ENCODE results near the gene MEF2B.
A peak's percentile ranks its signal among the peaks of the same experiment; 100 is the strongest.

Gene MEF2B

DNA sequence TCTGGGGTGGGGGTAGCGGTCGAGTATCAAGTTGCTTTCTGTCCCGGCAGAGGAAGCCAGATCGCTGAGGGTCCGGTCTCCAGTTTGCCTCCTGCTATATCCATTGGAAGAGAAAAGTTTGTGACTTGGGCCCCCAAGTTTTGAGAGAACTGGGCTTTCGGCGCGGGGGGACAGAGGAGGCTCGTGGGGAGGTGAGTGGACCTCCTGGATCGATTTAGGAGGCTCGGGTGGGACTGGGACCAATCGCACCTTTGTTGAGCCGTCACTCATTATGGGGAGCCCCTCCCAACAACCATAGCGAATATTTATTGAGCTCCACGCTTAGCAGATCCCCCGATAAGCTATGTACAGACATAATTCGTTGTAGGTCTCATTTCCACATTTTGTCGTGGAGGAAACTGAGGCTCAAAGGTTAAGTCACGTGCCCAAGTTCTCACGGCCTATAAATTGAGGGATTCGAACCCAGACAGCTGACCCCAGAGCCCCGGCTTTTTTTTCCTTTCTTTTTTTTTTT is 22.9 kb upstream of the MEF2B start:
- TF ChIP-seq, protein P1, sequence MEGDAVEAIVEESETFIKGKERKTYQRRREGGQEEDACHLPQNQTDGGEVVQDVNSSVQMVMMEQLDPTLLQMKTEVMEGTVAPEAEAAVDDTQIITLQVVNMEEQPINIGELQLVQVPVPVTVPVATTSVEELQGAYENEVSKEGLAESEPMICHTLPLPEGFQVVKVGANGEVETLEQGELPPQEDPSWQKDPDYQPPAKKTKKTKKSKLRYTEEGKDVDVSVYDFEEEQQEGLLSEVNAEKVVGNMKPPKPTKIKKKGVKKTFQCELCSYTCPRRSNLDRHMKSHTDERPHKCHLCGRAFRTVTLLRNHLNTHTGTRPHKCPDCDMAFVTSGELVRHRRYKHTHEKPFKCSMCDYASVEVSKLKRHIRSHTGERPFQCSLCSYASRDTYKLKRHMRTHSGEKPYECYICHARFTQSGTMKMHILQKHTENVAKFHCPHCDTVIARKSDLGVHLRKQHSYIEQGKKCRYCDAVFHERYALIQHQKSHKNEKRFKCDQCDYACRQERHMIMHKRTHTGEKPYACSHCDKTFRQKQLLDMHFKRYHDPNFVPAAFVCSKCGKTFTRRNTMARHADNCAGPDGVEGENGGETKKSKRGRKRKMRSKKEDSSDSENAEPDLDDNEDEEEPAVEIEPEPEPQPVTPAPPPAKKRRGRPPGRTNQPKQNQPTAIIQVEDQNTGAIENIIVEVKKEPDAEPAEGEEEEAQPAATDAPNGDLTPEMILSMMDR (IDR thresholded peaks at IDR 0.05; ENCODE audit: low read depth, low read length, missing control alignments), result no peak
- DNase-seq (ENCODE audit: low read depth), result no peak
- H3K4me3 ChIP-seq (ENCODE audit: low read depth, low read length), result peak overlapping the region; percentile 95

DNA sequence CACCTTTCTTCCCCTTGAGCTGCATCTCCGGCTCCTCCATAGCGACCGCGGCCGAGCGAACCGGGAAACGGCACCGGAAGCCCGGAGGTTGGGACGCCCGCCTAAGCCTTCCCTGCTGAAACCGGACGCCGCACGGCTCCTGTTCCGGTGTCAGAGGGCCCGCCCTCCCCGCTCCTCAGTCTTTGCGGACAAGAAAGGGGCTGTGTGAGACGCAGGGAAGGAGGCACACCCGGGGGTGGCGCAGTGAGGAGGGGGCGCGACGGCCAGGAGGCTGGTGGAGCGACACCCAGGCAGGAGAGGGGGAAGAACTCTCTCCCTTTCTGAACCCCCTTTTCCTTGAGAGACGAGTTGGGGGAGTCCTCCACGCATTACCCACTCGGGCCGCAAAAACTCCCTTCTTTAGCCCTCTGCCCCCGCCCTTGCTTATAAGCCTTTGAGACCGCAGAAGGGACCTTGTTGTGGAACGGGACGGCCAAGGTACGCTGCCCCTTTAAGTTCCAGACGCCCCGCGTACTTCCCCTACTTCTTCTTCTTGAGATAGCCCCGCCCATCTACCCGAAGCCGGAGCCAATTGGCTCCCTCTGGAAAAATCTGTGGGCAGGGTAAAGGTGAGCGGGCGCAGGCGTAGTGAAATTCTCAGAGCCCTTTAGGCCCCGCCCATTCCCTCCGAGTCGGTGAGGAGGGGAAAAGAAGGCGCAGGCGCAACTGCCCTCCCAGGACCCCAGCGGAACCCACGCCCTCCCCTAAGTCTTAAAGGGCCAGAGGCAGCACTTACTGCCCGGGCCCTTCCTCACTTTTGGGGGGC is 22.2 kb upstream of the MEF2B start, which contains the start of the genes BORCS8 and RFXANK:
Gene BORCS8, minus strand, starts transcription at position 75 of the 805 bp plus-strand sequence. Its CDS starts 35 bp downstream, at position 40.
Gene RFXANK, plus strand, starts transcription at position 181 of the 805 bp plus-strand sequence. CDS start 1,689 bp downstream, outside the sequence.
- H3K4me3 ChIP-seq (ENCODE audit: low read depth, low read length), result peak within 1 kb of the TSS; percentile 99
- DNase-seq (ENCODE audit: low read depth), result peak; percentile 97
- TF ChIP-seq, protein P1 (IDR thresholded peaks at IDR 0.05; ENCODE audit: low read depth, low read length, missing control alignments), result no peak

DNA sequence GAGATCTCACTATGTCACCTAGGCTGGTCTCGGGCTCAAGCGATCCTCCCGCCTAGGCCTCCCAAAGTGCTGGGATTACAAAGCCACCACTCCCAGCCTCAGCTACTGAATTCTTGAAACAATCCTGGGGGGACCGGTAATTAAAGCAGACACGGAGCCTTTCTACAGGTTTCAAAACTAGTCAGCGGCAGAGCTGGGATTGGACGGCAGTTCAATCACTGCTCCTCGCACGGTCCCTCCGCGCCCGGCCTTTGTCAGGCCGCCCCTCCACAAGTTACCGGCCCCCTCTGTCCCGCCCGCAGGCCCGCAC is 21.7 kb upstream of the MEF2B start:
- TF ChIP-seq, protein P1 (IDR thresholded peaks at IDR 0.05; ENCODE audit: low read depth, low read length, missing control alignments), result no peak
- DNase-seq (ENCODE audit: low read depth), result no peak
- H3K4me3 ChIP-seq (ENCODE audit: low read depth, low read length), result peak overlapping the region; percentile 99

DNA sequence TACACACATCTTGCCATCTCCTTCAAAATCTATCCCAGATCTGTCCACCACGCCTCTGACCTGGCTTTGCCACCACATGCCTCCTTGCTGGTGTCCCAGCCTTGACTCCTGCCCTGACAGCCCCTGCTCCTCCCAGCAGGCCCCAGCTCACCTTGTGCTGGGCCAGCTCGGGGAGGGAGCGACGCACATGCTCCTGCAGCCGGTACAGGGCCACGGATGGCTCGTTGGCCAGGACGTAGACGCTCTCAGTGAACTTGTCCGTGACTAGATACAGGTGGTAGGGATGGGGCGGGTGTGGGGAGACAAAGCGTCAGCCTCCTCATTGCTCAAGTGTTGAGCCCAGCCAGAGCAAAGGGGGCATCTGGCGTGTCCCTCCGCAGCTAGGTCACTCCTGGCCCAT is 16.7 kb upstream of the MEF2B start:
- DNase-seq (ENCODE audit: low read depth), result no peak
- TF ChIP-seq, protein P1 (IDR thresholded peaks at IDR 0.05; ENCODE audit: low read depth, low read length, missing control alignments), result no peak
- no peak overlapping the region for H3K4me3 ChIP-seq (ENCODE audit: low read depth, low read length)

DNA sequence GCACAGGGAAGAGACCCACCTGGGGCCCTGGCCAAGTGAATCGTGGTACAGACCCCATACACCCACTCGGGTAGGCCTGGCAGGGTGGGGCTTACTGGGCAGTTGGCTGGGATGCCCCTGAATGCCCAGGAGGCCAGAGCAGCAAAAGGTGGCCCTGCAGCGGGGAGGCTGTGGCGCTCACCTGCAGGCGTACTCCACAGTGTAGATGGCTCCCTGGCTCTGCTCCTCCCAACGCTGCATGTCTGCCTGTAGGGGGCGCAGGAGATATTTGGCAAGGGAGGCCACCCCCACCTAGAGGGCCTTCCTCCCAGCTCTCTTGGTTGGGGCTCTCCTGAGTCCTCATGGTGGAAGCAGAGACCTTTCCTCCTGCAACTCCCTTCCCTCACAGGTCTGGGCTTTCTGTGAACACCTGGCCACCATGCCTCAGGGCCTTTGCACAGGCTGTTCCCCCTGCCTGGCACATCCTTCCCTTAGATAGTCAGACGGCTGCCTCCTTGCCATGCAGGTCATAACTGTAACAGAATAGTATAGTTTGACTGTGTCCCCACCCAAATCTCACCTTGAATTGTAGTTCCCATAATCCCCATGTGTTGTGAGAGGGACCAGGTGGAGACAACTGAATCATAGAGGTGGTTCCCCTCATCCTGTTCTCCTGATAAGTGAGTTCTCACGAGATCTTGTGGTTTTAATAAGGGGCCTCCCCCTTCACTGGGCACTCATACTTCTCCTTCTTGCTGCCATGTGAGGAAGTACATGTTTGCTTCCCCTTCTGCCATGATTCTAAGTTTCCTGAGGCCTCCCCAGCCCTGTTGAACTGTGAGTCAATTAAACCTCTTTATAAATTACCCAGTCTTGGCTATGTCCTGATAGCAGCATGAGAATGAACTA is 16.0 kb upstream of the MEF2B start:
- no peak overlapping the region for H3K4me3 ChIP-seq (ENCODE audit: low read depth, low read length)
- no peak for DNase-seq (ENCODE audit: low read depth)
- TF ChIP-seq, protein P1 (IDR thresholded peaks at IDR 0.05; ENCODE audit: low read depth, low read length, missing control alignments), result peak; percentile 78

DNA sequence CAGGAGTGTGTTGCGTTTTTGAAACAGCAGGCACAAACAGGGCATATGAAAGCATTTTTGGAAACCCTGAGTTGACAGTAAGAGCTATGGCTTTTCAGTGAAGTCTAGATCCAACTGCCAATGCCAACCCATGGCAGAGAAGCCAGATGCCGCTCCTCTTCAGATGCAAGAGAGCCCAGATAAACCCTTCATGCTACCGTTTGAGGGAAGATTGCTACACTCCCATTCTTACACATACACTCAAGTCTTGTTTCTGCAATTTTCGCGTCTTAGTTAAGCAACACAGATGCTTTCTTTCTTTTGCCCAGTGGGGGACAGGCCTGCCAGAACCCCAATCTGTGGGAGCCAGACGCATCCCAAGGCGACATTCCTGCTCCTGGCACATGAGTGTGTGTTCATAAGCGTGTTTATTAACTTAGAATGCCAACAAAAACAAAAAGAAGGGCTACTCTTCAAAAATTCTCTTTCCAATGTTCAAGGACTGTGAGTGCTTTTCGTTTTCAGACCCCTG is 11.5 kb upstream of the MEF2B start:
- TF ChIP-seq, protein P1 (IDR thresholded peaks at IDR 0.05; ENCODE audit: low read depth, low read length, missing control alignments), result no peak
- DNase-seq (ENCODE audit: low read depth), result no peak

More for the DNA sequence above, 11.5 kb upstream of the MEF2B start:
- no peak overlapping the region for H3K4me3 ChIP-seq (ENCODE audit: low read depth, low read length)
